Bronchial epithelial cell (primary cell): ENCODE measurements around the gene SASH1. TPM values are rescaled to one million over a fixed set of nuclear protein-coding genes. Genes with fewer than 3 reads are reported as not detected.
"Not testable (repeated sequence)": the region's sequence is repeated elsewhere in the genome, so short reads cannot be mapped to it uniquely, and the experiment has no call there.

Experiments
- DNase-seq: peaks from one replicate; pipeline ENCODE4 v3.0.0-alpha.2; 2010; ENCODE audit warnings: low read depth
- FAIRE-seq: peaks from 2 replicates; lab custom pipeline; 2011; peaks lifted over from hg19 to GRCh38; lab: Jason Lieb, UNC
- H3K27me3 ChIP-seq: 2 replicates; pipeline ENCODE4 v1.5.1; 2011; ENCODE audit warnings: low read length; ENCODE audit not compliant: control insufficient read depth, insufficient read depth
- H3K36me3 ChIP-seq: 2 replicates; pipeline ENCODE4 v1.5.1; 2011; ENCODE audit warnings: low read length; ENCODE audit not compliant: control insufficient read depth, insufficient read depth
- H3K4me3 ChIP-seq: 2 replicates; pipeline ENCODE4 v1.5.1; 2011; ENCODE audit warnings: mild to moderate bottlenecking, low read depth, low read length, control low read depth
- total RNA-seq: library from RNA; depleted of rRNA; stranded (reverse); fragments of >200 nt; gene quantifications from 2 replicates; pipeline ENCODE4 v1.2.1, GENCODE V29; 2014
- TF ChIP-seq, protein P1 (sequence below): IDR thresholded peaks from 2 replicates; pipeline ENCODE4 v1.5.1; 2011; ENCODE audit warnings: mild to moderate bottlenecking, moderate library complexity, low read length, control low read depth, inconsistent platforms; ENCODE audit not compliant: insufficient read depth, severe bottlenecking

SASH1 gene
- total RNA-seq, 1 donor from 2014 or later: 3.9 TPM

DNA sequence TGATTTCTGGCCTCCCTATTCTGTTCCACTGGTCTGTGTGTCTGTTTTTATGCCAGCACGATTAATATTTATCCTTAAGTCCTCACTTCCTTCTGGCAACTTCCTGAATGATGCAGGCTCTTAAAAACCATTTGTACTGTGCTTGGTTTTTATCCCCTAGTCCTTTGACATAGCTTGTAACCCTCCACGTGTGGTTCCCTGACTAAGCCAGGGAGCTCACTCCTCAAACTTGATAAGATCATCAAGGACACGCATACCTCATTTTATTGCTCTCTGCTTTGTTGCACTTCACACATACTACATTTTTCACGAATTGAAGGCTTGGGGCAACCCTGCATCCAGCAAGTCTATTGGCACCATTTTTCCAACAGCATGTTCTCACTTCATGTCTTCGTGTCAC, 237.8 kb downstream of the SASH1 start:
- TF ChIP-seq, protein P1, sequence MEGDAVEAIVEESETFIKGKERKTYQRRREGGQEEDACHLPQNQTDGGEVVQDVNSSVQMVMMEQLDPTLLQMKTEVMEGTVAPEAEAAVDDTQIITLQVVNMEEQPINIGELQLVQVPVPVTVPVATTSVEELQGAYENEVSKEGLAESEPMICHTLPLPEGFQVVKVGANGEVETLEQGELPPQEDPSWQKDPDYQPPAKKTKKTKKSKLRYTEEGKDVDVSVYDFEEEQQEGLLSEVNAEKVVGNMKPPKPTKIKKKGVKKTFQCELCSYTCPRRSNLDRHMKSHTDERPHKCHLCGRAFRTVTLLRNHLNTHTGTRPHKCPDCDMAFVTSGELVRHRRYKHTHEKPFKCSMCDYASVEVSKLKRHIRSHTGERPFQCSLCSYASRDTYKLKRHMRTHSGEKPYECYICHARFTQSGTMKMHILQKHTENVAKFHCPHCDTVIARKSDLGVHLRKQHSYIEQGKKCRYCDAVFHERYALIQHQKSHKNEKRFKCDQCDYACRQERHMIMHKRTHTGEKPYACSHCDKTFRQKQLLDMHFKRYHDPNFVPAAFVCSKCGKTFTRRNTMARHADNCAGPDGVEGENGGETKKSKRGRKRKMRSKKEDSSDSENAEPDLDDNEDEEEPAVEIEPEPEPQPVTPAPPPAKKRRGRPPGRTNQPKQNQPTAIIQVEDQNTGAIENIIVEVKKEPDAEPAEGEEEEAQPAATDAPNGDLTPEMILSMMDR: no peak
- FAIRE-seq: no peak
- no peaks in the 10 kb centered on the region for H3K36me3 ChIP-seq
- no peak overlapping the region for H3K4me3 ChIP-seq
- no peaks in the 10 kb centered on the region for H3K27me3 ChIP-seq
- no peak for DNase-seq

DNA sequence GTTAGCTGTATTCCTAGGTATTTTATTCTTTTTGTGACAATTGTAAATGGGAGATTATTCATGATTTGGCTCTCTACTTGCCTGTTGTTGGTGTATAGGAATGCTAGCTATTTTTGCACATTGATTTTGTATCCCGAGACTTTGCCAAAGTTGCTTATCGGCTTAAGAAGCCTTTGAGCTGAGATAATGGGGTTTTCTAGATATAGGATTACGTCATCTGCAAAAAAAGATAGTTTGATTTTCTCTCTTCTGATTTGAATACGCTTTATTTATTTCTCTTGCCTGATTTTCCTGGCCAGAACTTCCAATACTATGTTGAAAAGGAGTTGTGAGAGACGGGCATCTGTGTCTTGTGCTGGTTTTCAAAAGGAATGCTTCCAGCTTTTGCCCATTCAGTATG, 241.0 kb downstream of the SASH1 start:
- FAIRE-seq (no peak), DNase-seq (no peak)
- no peak overlapping the region for H3K4me3 ChIP-seq
- no peaks in the 10 kb centered on the region for H3K36me3 ChIP-seq
- TF ChIP-seq, protein P1: no peak
- no peaks in the 10 kb centered on the region for H3K27me3 ChIP-seq

DNA sequence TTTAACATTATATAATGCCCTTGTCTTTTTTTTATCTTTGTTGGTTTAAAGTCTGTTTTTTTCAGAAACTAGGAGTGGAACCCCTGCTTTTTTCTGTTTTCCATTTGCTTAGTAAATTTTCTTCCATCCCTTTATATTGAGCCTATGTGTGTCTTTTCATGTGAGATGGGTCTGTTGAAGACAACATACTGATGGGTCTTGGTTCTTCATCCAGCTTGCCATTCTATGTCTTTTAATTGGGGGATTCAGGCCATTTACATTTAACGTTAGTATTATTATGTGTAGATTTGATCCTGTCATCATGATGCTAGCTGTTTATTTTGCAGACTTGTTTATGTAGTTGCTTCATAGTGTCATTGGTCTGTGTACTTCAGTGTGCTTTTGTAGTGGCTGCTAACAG, 243.0 kb downstream of the SASH1 start:
- not testable (repeated sequence) for H3K4me3 ChIP-seq, FAIRE-seq, DNase-seq, H3K36me3 ChIP-seq, H3K27me3 ChIP-seq

DNA sequence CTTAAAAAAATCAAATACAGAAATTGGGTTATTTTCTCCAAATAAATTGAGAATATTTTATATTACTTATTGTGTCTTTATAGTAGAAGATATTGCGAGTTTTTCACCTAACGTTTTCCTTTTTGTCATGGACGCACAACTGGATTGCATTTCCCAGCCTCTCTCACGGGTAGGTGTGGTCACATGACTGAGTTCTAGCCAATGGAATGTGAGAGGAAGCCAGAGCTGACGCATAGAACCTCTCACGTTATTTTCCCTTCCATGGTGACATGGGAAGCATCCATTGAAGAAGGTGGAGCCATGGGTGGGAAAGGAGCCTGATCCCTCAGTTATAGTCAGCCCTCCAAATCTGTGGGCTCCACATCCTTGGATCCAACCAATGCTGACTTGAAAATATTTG, 248.2 kb downstream of the SASH1 start:
- TF ChIP-seq, protein P1: no peak
- DNase-seq (no peak), FAIRE-seq (no peak)
- Histone ChIP-seq H3K36me3 (no peaks in the 10 kb centered on the region), H3K4me3 (no peak overlapping the region), H3K27me3 (no peaks in the 10 kb centered on the region)

DNA sequence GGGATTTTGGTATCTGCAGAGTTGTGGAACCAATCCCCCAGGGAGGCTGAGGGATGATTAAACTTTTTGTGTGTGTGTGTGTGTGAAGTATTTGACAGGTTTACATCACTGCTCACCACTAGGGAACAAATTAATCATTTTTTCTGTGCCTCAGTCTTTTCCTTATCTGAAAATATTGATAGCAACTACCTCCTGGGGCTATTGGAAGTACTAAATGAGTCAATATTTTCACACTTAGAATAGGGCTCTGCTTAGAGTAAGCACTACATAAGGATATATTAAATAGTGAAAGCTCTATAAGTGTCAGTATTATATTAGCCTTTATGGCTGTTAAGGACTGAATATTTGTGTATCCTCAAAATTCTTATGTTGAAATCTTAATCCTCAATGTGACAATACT, 249.0 kb downstream of the SASH1 start:
- H3K36me3 ChIP-seq: no peaks in the 10 kb centered on the region
- TF ChIP-seq, protein P1: no peak
- H3K4me3 ChIP-seq: no peak overlapping the region
- no peaks in the 10 kb centered on the region for H3K27me3 ChIP-seq
- DNase-seq (no peak), FAIRE-seq (no peak)

DNA sequence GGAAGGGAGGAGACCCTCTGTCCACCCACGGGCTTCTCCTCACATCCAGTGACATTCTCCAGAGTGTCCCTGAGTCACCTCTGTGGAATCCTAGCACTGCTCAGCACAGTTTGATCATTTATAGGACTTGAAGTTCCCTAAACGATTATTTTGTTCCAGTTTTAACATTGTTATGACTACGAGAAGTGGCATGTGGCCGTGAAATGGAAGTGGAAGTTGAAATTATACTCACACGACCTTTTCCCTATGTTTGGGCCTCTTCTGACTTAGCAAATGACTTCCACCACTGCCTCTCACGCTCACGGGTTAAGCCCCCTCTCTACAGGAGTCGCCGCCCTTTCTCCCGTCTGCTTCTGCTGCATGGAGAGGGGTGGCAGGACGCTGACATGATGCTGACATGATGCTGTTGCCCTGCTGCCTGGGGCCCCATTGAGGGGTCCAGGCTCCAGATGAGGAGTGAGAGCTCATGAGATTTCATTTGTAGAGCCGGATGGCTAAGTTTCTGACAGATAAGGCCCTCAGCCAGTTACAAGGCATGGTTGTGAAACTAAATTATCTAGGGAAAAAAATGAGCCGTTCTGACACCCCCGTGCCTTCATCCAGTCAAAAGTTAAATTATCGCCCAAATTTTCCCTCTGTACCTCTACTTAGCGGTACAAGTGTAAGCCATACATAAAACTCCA, 250.6 kb downstream of the SASH1 start:
- no peak for FAIRE-seq

More for the DNA sequence above, 250.6 kb downstream of the SASH1 start:
- Histone ChIP-seq H3K27me3 (no peaks in the 10 kb centered on the region), H3K4me3 (no peak overlapping the region), H3K36me3 (no peaks in the 10 kb centered on the region)
- no peak for DNase-seq
- TF ChIP-seq, protein P1: no peak
